Neural progenitor cell (in vitro differentiated cells): ENCODE data around the gene RLF.

Source experiments
- EZH2 ChIP-seq: fragments of 200-600 bp; sonication (generic); IDR thresholded peaks from 2 replicates; pipeline ENCODE4 v1.6.1; 2017; ENCODE audit warnings: antibody characterized with exemption, mild to moderate bottlenecking, moderate library complexity
- EZH2phosphoT487 ChIP-seq: fragments of 200-600 bp; sonication (generic); IDR thresholded peaks from 2 replicates; pipeline ENCODE4 v1.6.1; 2017; ENCODE audit warnings: antibody characterized with exemption
- TF ChIP-seq, protein P1 (sequence below): fragments of 200-600 bp; sonication (generic); IDR thresholded peaks from 2 replicates; pipeline ENCODE4 v1.5.1; 2017; ENCODE audit warnings: antibody characterized with exemption, mild to moderate bottlenecking

DNA sequence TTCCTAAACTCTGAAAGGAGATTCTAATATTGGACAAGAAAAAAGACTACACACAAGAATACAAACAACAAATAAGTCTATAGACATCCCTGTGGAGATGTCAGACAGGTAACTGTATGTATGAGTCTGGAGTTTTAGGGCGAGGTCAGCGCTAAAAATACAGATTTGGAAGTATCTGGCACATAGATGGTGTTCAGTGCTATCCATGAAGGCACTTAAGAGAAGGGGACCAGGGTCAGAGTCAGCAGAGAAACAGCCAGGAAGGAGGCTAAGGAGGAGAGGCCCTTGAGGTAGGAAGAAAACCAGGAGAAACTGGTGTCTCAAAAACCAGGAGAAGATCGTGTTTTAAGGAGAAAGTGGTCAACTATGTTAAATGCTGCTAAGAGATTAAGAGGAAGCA lies 114.9 kb downstream of the RLF start:
- TF ChIP-seq EZH2phosphoT487 (no peak), EZH2 (no peak)
- TF ChIP-seq, protein P1, sequence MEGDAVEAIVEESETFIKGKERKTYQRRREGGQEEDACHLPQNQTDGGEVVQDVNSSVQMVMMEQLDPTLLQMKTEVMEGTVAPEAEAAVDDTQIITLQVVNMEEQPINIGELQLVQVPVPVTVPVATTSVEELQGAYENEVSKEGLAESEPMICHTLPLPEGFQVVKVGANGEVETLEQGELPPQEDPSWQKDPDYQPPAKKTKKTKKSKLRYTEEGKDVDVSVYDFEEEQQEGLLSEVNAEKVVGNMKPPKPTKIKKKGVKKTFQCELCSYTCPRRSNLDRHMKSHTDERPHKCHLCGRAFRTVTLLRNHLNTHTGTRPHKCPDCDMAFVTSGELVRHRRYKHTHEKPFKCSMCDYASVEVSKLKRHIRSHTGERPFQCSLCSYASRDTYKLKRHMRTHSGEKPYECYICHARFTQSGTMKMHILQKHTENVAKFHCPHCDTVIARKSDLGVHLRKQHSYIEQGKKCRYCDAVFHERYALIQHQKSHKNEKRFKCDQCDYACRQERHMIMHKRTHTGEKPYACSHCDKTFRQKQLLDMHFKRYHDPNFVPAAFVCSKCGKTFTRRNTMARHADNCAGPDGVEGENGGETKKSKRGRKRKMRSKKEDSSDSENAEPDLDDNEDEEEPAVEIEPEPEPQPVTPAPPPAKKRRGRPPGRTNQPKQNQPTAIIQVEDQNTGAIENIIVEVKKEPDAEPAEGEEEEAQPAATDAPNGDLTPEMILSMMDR: no peak
